ENCODE results near the gene SULT1C2. TPM values are rescaled to one million over a fixed set of nuclear protein-coding genes. Genes with fewer than 3 reads are reported as not detected.

The SULT1C2 gene
- polyA plus RNA-seq, result not detected

DNA sequence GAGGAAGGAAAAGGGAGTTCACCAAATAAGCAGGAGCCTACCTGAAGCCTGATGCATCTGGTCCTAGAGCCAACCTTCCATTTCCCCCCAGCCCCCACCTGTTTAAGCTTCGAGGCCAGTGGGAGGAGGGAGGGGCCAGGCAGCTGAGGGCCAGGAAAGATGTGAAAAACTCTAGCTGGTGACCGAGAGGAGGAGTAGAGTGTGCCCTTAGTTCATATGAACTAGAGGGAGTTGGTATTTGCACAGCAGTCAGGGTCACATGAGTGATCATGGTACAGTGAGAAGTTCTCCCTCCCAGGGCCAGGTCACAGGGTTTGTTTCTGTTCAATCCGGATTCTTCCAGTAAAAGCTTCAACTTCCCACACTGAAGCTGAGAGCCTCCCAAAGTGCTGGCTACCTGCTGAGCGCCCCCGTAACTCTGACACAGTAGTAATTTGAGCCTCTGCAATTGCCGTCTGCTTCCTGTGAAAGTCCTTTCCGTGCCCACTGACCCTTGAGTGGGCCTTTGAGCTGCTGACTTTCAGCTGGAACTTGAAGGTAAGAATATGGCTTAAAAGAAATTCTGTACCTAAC, at the start of gene SULT1C2:
SULT1C2 (plus strand) TSS at position 362 of the 573 bp plus-strand sequence. CDS start 4,773 bp downstream, outside the sequence.
- no peaks in the 10 kb centered on the region for H3K4me1 Mint-ChIP-seq
- peaks cover 2% of the 10 kb centered on the region for H3K36me3 Mint-ChIP-seq
- peaks cover 0 to 11% (median 6%) of the 10 kb centered on the region in 3 donors for H3K9me3 Mint-ChIP-seq
- no peak within 1 kb of the TSS for H3K27ac Mint-ChIP-seq
- no peak within 1 kb of the TSS for H3K4me3 Mint-ChIP-seq
- H3K27me3 Mint-ChIP-seq, result peaks cover 4% of the 10 kb centered on the region

DNA sequence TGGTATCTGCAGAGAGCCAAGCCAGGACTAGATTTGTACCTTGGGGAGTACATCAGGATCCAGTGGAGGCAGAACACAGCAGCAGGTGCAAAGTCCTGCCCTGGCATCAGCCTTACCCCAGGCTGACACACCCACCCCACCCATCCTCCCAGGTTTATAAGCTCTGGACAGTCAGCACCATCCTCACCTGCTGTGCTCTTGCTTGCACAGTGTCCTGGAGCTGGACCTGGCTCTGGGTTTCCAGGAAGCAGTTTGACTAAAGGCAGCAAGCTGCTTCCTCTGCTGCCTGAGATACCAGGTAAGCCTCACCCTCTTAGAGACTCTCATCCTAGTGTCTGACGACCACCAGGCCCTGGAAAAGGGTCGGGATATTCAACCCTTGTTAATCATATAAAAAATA, 48.9 kb upstream of the SULT1C2 start, which contains the start of gene SULT1C3:
SULT1C3 (plus strand) TSS at position 183 of the 400 bp plus-strand sequence. CDS start 7,227 bp downstream, outside the sequence.
- H3K4me1 Mint-ChIP-seq, result no peaks in the 10 kb centered on the region
- H3K4me3 Mint-ChIP-seq, result no peak within 1 kb of the TSS
- H3K36me3 Mint-ChIP-seq, result no peaks in the 10 kb centered on the region
- no peak within 1 kb of the TSS for H3K27ac Mint-ChIP-seq
- peaks cover 4 to 10% (median 6%) of the 10 kb centered on the region in 3 donors for H3K9me3 Mint-ChIP-seq
- H3K27me3 Mint-ChIP-seq, result peaks cover 1% of the 10 kb centered on the region

DNA sequence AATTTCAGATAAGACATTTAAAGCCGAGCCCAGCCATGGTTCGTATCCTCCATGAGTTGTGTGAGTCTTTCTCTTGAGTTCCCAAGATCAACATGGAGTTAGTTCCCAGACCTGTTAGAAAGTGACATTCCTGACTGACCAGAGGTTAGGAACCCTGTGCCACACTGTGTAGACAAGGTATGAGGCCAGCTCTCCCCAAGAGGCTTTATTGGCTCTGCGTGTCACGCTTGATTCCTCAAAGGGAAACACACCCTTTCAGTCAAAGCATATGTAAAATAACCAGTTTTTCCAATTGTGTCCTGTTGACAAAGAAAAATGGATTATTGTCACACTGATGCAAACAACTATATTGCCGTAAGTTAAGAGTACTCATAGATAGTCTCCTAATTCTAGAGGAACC, 47.7 kb upstream of the SULT1C2 start:
- Mint-ChIP-seq H3K4me3 (no peak overlapping the region), H3K9me3 (peaks cover 2 to 13% (median 9%) of the 10 kb centered on the region in 3 donors), H3K36me3 (no peaks in the 10 kb centered on the region)

DNA sequence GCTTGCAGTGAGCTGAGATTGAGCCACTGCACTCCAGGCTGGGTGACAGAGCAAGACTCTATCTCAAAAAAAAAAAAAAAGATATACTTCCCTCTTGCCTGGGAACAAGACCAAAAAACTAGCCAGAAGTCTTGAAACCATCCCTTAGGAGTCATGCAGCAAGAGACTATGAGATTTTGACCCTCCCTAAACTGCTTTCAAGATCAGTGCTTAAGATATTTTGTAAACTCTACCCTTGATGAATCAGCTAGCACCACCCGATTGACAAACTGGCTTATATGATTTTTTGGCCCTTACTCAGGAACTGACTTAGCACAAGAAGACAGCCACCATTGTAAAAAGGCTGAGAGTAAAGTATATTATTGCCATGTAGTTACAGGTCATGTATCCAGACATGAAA, 45.1 kb upstream of the SULT1C2 start:
- H3K27ac Mint-ChIP-seq, result no peak overlapping the region
- H3K4me1 Mint-ChIP-seq, result no peaks in the 10 kb centered on the region
- peaks cover 0 to 6% (median 4%) of the 10 kb centered on the region in 3 donors for H3K9me3 Mint-ChIP-seq

More for the DNA sequence above, 47.7 kb upstream of the SULT1C2 start:
- no peaks in the 10 kb centered on the region for H3K4me1 Mint-ChIP-seq
- no peak overlapping the region for H3K27ac Mint-ChIP-seq
- peaks cover 1% of the 10 kb centered on the region for H3K27me3 Mint-ChIP-seq

DNA sequence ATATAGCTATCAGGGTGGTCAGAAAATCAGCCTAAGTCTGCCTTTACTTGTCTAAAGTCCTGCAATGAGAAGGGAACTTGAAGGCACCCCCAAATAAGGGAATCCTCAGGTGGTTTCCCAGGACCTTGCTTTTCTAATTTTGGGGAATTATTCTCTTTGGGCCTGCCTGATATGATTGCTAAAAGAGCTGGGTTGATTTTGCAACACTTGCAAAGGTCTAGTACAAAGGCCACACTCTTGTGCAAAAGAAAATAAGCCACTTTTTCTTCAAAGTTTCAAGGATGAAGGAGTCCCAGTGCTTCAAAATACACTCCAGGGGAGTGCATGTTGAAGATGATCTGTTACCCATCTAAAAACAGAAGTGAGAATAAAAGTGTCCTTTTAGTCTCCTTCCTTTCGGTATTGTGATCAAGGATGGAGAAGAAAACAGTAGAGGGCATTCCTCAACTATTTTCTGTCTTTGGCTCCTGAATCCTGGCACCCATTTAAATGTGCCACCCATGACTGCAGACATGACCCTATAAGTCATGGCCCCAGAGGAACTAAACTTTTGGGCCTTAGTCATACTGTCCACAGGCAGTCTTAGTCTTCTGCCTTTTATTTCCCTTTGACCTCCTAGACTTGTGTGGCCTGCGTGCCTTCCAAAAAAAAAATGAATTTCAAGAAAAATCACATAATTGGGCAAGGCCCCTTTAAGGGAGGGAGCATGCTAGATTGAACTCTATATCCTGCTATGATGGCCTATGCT, 43.9 kb upstream of the SULT1C2 start:
- no peaks in the 10 kb centered on the region for H3K36me3 Mint-ChIP-seq
- no peaks in the 10 kb centered on the region for H3K4me1 Mint-ChIP-seq
- no peaks in the 10 kb centered on the region for H3K27me3 Mint-ChIP-seq
- no peak overlapping the region for H3K27ac Mint-ChIP-seq
- H3K4me3 Mint-ChIP-seq, result no peak overlapping the region
- peaks cover 0 to 6% (median 4%) of the 10 kb centered on the region in 3 donors for H3K9me3 Mint-ChIP-seq

More for the DNA sequence above, 45.1 kb upstream of the SULT1C2 start:
- Mint-ChIP-seq H3K4me3 (no peak overlapping the region), H3K27me3 (peaks cover 1% of the 10 kb centered on the region), H3K36me3 (no peaks in the 10 kb centered on the region)

DNA sequence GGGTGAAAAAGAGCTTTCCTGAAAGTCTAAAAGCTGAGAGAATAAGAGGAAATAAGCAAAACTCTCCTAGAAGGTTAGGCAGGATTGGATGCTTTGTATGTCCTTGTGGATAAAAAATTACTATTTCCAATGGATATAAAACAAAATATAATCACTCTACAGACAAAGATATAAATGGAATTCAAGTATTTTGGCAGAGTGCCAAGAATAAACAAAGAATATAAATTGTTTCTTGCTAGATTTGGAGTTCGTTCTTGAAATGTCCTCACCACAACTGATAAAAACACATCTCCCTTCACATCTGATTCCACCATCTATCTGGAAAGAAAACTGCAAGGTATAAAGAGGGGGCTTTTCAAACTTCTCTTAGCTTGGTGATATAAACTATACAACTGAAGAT, 35.6 kb upstream of the SULT1C2 start:
- Mint-ChIP-seq H3K27ac (no peak overlapping the region), H3K4me3 (peak overlapping the region in 1 of 4 donors; percentile 53), H3K9me3 (peaks cover 0 to 3% (median 0%) of the 10 kb centered on the region in 3 donors), H3K4me1 (no peaks in the 10 kb centered on the region), H3K27me3 (peaks cover 1% of the 10 kb centered on the region), H3K36me3 (no peaks in the 10 kb centered on the region)

DNA sequence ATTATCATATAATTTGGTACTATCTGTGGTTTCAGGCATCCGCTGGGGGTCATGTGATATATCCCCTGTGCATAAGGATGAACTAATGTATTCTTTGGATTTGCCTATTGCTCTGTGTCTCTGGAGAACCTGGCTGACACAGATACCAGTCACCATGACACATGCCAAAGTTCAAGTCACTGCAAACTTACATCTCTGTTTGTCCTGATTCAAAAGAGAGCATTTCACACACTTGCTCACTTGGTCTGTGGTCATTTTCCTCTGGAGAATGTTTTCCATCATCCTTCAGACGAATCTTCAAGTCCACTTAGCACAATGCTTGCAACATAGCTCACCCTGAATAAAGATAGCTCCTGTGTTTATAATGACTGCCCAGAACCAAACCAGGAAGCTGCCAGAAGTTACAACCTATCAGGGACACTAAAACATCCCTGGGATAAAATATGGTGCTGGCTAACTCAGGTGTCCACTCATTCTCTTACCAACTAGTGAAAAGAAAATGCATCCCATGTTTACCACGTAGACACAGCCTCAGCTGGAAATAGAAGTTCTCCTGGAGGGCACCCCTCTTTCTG, 30.9 kb upstream of the SULT1C2 start:
- H3K4me3 Mint-ChIP-seq, result no peak overlapping the region
- no peaks in the 10 kb centered on the region for H3K36me3 Mint-ChIP-seq
- peaks cover 0 to 3% (median 0%) of the 10 kb centered on the region in 3 donors for H3K9me3 Mint-ChIP-seq
- H3K27ac Mint-ChIP-seq, result no peak overlapping the region
- H3K4me1 Mint-ChIP-seq, result peaks cover 0 to 1% (median 0%) of the 10 kb centered on the region in 3 donors
- peaks cover 4% of the 10 kb centered on the region for H3K27me3 Mint-ChIP-seq

DNA sequence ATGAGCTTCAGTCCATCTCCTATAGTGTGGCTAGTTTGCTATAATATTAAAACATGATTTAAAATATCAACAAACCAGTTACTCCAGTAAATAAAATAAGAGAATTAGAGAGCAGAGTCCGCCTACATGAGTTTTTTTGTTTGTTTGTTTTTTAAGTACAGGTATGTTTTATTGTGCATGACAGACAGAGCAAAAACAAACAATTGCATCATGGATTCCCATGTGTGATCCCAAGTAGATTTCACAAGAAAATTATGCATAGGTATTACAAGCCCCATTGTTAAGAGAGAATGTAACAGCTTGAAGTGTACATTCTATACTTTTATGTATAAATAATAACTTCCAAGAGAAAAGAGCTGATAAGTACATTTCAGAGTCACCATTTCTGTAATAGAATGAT, 27.9 kb upstream of the SULT1C2 start:
- H3K36me3 Mint-ChIP-seq, result no peaks in the 10 kb centered on the region
- peaks cover 0 to 1% (median 0%) of the 10 kb centered on the region in 3 donors for H3K4me1 Mint-ChIP-seq
- peaks cover 4% of the 10 kb centered on the region for H3K27me3 Mint-ChIP-seq
- no peak overlapping the region for H3K27ac Mint-ChIP-seq
- no peak overlapping the region for H3K4me3 Mint-ChIP-seq
- H3K9me3 Mint-ChIP-seq, result peaks cover 0 to 3% (median 0%) of the 10 kb centered on the region in 3 donors

DNA sequence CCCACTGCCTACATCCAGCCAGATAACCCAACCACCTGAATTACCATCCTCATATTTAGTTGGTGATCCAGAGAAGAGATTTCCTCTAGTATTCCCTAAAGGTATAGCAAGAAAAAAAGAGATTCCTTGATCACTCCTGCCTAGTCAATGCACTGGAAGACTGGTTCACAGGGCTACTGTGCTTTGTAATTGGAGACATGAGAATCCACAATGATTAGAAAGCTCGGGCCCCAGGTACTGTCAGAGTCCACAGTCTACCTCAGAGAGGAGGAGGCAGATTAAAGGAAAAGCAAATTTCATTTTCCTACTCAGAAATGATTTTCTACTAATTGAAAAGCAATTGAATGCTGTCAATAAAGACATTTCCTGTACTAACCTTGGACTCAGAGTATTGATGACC, 26.7 kb upstream of the SULT1C2 start:
- peaks cover 0 to 1% (median 0%) of the 10 kb centered on the region in 3 donors for H3K4me1 Mint-ChIP-seq
- no peak overlapping the region for H3K4me3 Mint-ChIP-seq
- H3K36me3 Mint-ChIP-seq, result no peaks in the 10 kb centered on the region
- peaks cover 2% of the 10 kb centered on the region for H3K27me3 Mint-ChIP-seq
- peaks cover 0 to 3% (median 0%) of the 10 kb centered on the region in 3 donors for H3K9me3 Mint-ChIP-seq
- H3K27ac Mint-ChIP-seq, result no peak overlapping the region

DNA sequence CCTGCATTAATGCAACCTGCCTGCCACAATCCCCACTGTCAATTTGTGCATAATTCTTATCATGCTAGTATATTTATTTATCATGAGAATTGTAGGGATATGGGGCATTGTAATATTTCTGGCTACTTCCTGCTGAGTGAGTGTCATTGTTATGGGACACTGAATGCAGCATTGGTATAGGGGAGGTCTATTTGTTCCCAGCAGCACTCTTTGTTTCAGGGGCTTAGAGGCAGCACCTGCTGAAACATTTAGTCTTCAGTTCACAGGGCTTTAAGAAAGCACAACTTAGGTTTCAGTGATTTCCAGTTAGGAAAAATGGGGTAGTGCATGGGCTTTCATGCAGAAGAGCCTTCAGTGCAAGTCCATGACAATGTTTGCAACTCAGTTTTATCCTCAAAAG, 25.3 kb upstream of the SULT1C2 start:
- H3K4me1 Mint-ChIP-seq, result peaks cover 0 to 3% (median 0%) of the 10 kb centered on the region in 3 donors
- H3K27me3 Mint-ChIP-seq, result peaks cover 6% of the 10 kb centered on the region
- peaks cover 0 to 3% (median 0%) of the 10 kb centered on the region in 3 donors for H3K9me3 Mint-ChIP-seq
- H3K36me3 Mint-ChIP-seq, result no peaks in the 10 kb centered on the region
- H3K4me3 Mint-ChIP-seq, result no peak overlapping the region
- no peak overlapping the region for H3K27ac Mint-ChIP-seq

DNA sequence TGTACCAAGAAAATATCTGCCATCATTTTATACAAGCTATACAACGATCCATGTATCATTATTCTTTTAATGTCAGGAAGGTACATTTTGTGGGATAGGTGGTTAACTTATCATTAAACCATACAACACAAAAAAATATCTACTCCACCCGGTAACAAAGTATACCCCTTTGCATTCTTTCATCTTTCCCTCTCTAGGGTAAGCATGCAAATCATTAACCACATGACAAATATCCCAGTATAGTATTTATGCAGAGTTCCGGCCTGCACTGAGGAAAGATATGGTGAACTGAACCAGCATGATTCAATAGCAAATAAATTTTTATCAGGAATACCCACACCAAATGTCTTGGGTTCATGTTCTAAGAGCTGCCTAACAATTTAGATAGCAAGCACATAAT, 22.5 kb upstream of the SULT1C2 start:
- Mint-ChIP-seq H3K36me3 (no peaks in the 10 kb centered on the region), H3K4me3 (no peak overlapping the region), H3K27me3 (peaks cover 4% of the 10 kb centered on the region), H3K27ac (no peak overlapping the region), H3K9me3 (peaks cover 0 to 3% (median 0%) of the 10 kb centered on the region in 3 donors), H3K4me1 (peaks cover 0 to 3% (median 0%) of the 10 kb centered on the region in 3 donors)

DNA sequence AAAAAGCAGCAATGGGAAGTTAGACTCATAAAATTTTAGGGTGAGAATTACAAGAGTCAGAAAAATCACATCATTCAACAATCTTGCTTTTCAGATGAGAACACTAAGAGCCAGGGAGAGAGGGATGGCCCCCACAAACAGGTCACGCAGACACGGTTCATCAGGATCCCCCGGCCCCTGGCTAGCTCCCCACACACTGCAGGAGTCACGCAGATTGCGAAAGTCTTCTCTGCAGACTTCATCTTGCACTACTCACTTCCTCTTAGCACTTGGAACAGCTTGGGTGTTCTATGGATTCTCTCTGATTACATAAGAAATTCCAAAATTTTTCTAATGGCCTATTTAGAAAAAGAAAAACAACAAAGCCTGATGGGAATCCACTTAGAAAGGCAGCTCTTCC, 21.6 kb upstream of the SULT1C2 start:
- no peak overlapping the region for H3K4me3 Mint-ChIP-seq
- peaks cover 0 to 1% (median 0%) of the 10 kb centered on the region in 3 donors for H3K4me1 Mint-ChIP-seq
- H3K36me3 Mint-ChIP-seq, result no peaks in the 10 kb centered on the region
- no peak overlapping the region for H3K27ac Mint-ChIP-seq
- H3K9me3 Mint-ChIP-seq, result peaks cover 0 to 3% (median 0%) of the 10 kb centered on the region in 3 donors
- peaks cover 4% of the 10 kb centered on the region for H3K27me3 Mint-ChIP-seq

DNA sequence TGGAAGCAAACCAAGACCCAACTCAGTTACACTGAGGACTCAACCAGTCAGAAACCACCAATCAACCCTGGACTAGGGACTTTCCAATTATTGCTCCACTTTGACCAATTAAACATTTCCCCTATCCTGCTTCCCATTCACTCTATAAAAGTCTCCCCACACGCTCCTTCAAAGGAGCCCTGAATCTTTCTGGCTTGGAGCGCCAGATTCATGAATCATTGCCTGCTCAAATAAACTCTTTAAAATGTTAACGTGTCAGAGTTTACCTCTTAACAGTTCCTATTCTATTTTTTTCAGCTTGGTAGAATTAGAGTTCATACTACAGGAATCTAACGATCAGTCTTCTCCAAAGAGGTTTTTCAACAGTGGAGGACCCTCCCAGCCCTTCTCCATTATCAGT, 20.7 kb upstream of the SULT1C2 start:
- H3K27me3 Mint-ChIP-seq, result peaks cover 4% of the 10 kb centered on the region
- no peaks in the 10 kb centered on the region for H3K36me3 Mint-ChIP-seq
- H3K4me3 Mint-ChIP-seq, result no peak overlapping the region

DNA sequence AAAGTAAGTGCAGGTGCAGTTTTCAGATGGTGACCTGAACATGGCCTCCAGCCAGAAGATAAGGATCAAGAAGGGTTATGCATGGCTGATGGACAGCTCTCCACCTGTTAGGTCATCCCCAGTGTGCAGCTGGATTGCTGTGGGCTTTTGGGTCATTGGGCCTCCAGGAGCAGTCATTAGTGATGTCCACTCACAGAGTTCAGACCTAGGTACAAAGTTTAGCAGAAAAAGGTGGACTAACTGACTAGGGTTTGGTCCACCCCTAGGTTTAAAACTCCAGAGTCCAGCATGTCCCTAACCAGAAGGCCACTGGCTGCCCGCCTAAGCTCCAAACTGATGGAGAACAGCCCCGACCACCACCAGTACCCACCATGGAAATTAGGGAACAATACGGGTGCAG, 18.3 kb upstream of the SULT1C2 start:
- H3K27ac Mint-ChIP-seq, result no peak overlapping the region
- H3K4me1 Mint-ChIP-seq, result peaks cover 0 to 1% (median 0%) of the 10 kb centered on the region in 3 donors
- no peak overlapping the region for H3K4me3 Mint-ChIP-seq
- H3K27me3 Mint-ChIP-seq, result peaks cover 4% of the 10 kb centered on the region
- H3K36me3 Mint-ChIP-seq, result no peaks in the 10 kb centered on the region
- no peaks in the 10 kb centered on the region for H3K9me3 Mint-ChIP-seq

More for the DNA sequence above, 20.7 kb upstream of the SULT1C2 start:
- Mint-ChIP-seq H3K27ac (no peak overlapping the region), H3K4me1 (peaks cover 0 to 1% (median 0%) of the 10 kb centered on the region in 3 donors), H3K9me3 (peaks cover 0 to 3% (median 0%) of the 10 kb centered on the region in 3 donors)
